OCI-LY1 (cell line): ENCODE data around the gene SIDT1.

Experiments used
- H2AFZ ChIP-seq: fragments of 200-600 bp; sonication (generic), shearing (Covaris generic); 2 replicates; pipeline ENCODE4 v1.6.0; 2014; ENCODE audit warnings: antibody characterized with exemption, mild to moderate bottlenecking, low read length
- H3F3A ChIP-seq: fragments of 200-600 bp; sonication (generic), shearing (Covaris generic); 2 replicates; pipeline ENCODE4 v1.6.0; 2014; ENCODE audit warnings: mild to moderate bottlenecking, antibody characterized with exemption, low read length, moderate library complexity; ENCODE audit not compliant: insufficient read depth
- H3K27ac ChIP-seq: fragments of 200-600 bp; sonication (generic); 2 replicates; pipeline ENCODE4 v1.5.1; 2014; ENCODE audit warnings: low read length, mixed run types, mild to moderate bottlenecking, low read depth; ENCODE audit not compliant: poor library complexity, severe bottlenecking
- H3K27me3 ChIP-seq: fragments of 200-600 bp; sonication (generic); 2 replicates; pipeline ENCODE4 v1.6.0; 2014; ENCODE audit warnings: antibody characterized with exemption, mild to moderate bottlenecking, low read length, moderate library complexity; ENCODE audit not compliant: insufficient read depth
- H3K36me3 ChIP-seq: fragments of 200-600 bp; sonication (generic); 2 replicates; pipeline ENCODE4 v1.6.1; 2014; ENCODE audit warnings: mild to moderate bottlenecking, antibody characterized with exemption, low read length, moderate library complexity, mixed read lengths; ENCODE audit not compliant: insufficient read depth
- H3K4me1 ChIP-seq: fragments of 200-600 bp; sonication (generic); 2 replicates; pipeline ENCODE4 v1.5.1; 2014; ENCODE audit warnings: mild to moderate bottlenecking, low read length, moderate library complexity; ENCODE audit not compliant: insufficient read depth, severe bottlenecking
- H3K4me2 ChIP-seq: fragments of 200-600 bp; sonication (generic), shearing (Covaris generic); 2 replicates; pipeline ENCODE4 v1.6.1; 2014; ENCODE audit warnings: low read length
- H3K4me3 ChIP-seq: fragments of 200-600 bp; sonication (generic); 2 replicates; pipeline ENCODE4 v1.5.1; 2014; ENCODE audit warnings: low read length, low read depth, mild to moderate bottlenecking, mixed read lengths; ENCODE audit not compliant: poor library complexity, severe bottlenecking
- H3K79me2 ChIP-seq: fragments of 200-600 bp; shearing (Covaris generic); 2 replicates; pipeline ENCODE4 v1.6.1; 2016; ENCODE audit warnings: mixed run types, low read length, mixed read lengths; ENCODE audit not compliant: insufficient read depth
- H3K9ac ChIP-seq: fragments of 200-600 bp; sonication (generic), shearing (Covaris generic); 2 replicates; pipeline ENCODE4 v1.6.1; 2014; ENCODE audit warnings: mild to moderate bottlenecking, low read length, mixed read lengths
- H3K9me2 ChIP-seq: fragments of 200-600 bp; sonication (generic), shearing (Covaris generic); 2 replicates; pipeline ENCODE4 v1.6.1; 2014; ENCODE audit warnings: low read depth, mild to moderate bottlenecking, low read length, mixed read lengths
- H3K9me3 ChIP-seq: fragments of 200-600 bp; shearing (Covaris generic); 2 replicates; pipeline ENCODE4 v1.6.1; 2014; ENCODE audit warnings: low read length, mixed read lengths
- H4K20me1 ChIP-seq: fragments of 200-600 bp; sonication (generic), shearing (Covaris generic); 2 replicates; pipeline ENCODE4 v1.6.0; 2016; ENCODE audit warnings: mild to moderate bottlenecking, low read length; ENCODE audit not compliant: insufficient read depth
- CTCF ChIP-seq: fragments of 200-600 bp; sonication (generic), shearing (Covaris generic); IDR thresholded peaks from 2 replicates; pipeline ENCODE4 v1.5.1; 2017; ENCODE audit warnings: mild to moderate bottlenecking, antibody characterized with exemption, low read length, moderate library complexity, mixed read lengths
- EZH2 ChIP-seq: fragments of 200-600 bp; sonication (generic), shearing (Covaris generic); IDR thresholded peaks from 2 replicates; pipeline ENCODE4 v1.8.0; 2017; ENCODE audit warnings: borderline replicate concordance, mixed run types, mild to moderate bottlenecking, antibody characterized with exemption, low read length, moderate library complexity, mixed read lengths

SIDT1 gene

GRCh38 chr3:113617726-113618125 lies 85.4 kb downstream of the SIDT1 start:
- no peak for TF ChIP-seq CTCF
- TF ChIP-seq EZH2: no peak

GRCh38 chr3:113620091-113620490 lies 87.7 kb downstream of the SIDT1 start:
- Histone ChIP-seq H3K9ac (no peak overlapping the region), H3K4me2 (no peak overlapping the region), H3K36me3 (no peaks in the 10 kb centered on the region), H3K27ac (no peak overlapping the region), H2AFZ (no peak overlapping the region), H3K9me2 (no peaks in the 10 kb centered on the region), H3K9me3 (no peaks in the 10 kb centered on the region), H3K4me3 (no peak overlapping the region), H3F3A (no peaks in the 10 kb centered on the region), H3K27me3 (no peaks in the 10 kb centered on the region), H3K79me2 (no peaks in the 10 kb centered on the region), H4K20me1 (no peaks in the 10 kb centered on the region), H3K4me1 (no peaks in the 10 kb centered on the region)
- no peak for TF ChIP-seq EZH2
- TF ChIP-seq CTCF: no peak

More at GRCh38 chr3:113617726-113618125, 85.4 kb downstream of the SIDT1 start:
- H3K4me1 ChIP-seq: no peaks in the 10 kb centered on the region
- H3K9ac ChIP-seq: no peak overlapping the region
- H3K4me3 ChIP-seq: no peak overlapping the region
- H3K4me2 ChIP-seq: no peak overlapping the region
- no peaks in the 10 kb centered on the region for H3F3A ChIP-seq
- H2AFZ ChIP-seq: no peak overlapping the region
- no peak overlapping the region for H3K27ac ChIP-seq
- no peaks in the 10 kb centered on the region for H4K20me1 ChIP-seq
- no peaks in the 10 kb centered on the region for H3K79me2 ChIP-seq
- H3K27me3 ChIP-seq: no peaks in the 10 kb centered on the region
- H3K36me3 ChIP-seq: no peaks in the 10 kb centered on the region
- H3K9me3 ChIP-seq: no peaks in the 10 kb centered on the region
- no peaks in the 10 kb centered on the region for H3K9me2 ChIP-seq

DNA sequence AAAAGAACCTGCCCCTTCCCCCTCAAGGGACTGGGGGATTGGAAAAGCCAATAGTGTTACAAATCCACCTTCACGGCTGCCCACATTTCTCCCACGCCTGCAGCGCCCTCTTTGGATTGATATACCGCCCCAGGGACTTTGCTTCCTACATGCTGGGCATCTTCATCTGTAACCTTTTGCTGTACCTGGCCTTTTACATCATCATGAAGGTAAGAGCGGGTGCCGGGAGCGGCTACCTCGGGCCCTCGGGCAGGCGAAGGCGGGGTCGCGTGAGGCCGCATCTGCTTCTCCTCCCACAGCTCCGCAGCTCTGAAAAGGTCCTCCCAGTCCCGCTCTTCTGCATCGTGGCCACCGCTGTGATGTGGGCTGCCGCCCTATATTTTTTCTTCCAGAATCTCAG lies 91.0 kb downstream of the SIDT1 start:
- Histone ChIP-seq H3K9me3 (no peaks in the 10 kb centered on the region), H2AFZ (no peak overlapping the region), H3K9me2 (no peaks in the 10 kb centered on the region), H3K4me3 (no peak overlapping the region), H3K79me2 (no peaks in the 10 kb centered on the region), H3K27ac (no peak overlapping the region), H3F3A (no peaks in the 10 kb centered on the region), H4K20me1 (no peaks in the 10 kb centered on the region), H3K27me3 (no peaks in the 10 kb centered on the region), H3K9ac (no peak overlapping the region), H3K36me3 (no peaks in the 10 kb centered on the region), H3K4me1 (peaks cover 16% of the 10 kb centered on the region), H3K4me2 (no peak overlapping the region)
- no peak for TF ChIP-seq EZH2
- TF ChIP-seq CTCF: no peak
